GM04504 (cell line): ENCODE data around the gene SLC44A4.

ENCODE experiments used
- DNase-seq: peaks from one replicate; pipeline ENCODE4 v3.0.0-alpha.2; 2012; ENCODE audit warnings: low read depth

Gene SLC44A4

GRCh38 chr6:31901415-31901952 lies 22.7 kb upstream of the SLC44A4 start:
- DNase-seq: no peak

GRCh38 chr6:31900917-31901414 lies 22.2 kb upstream of the SLC44A4 start:
- no peak for DNase-seq

GRCh38 chr6:31899882-31900722 lies 21.3 kb upstream of the SLC44A4 start:
- no peak for DNase-seq

GRCh38 chr6:31899215-31899614 lies 20.4 kb upstream of the SLC44A4 start:
- no peak for DNase-seq

- DNase-seq: no peak
Measured at GRCh38 chr6:31898383-31899011, 19.7 kb upstream of the SLC44A4 start.

GRCh38 chr6:31897612-31898382 lies 19.0 kb upstream of the SLC44A4 start, which contains the start of gene EHMT2:
EHMT2 (minus strand) TSS chr6:31897698; CDS start chr6:31897677, 21 bp downstream.
- DNase-seq: peak; percentile 61

- no peak for DNase-seq
Measured at GRCh38 chr6:31896856-31897611, 18.2 kb upstream of the SLC44A4 start.

- DNase-seq: no peak
Measured at GRCh38 chr6:31896493-31896855, 17.7 kb upstream of the SLC44A4 start.

- DNase-seq: no peak
Measured at GRCh38 chr6:31892821-31893220, 14.0 kb upstream of the SLC44A4 start.

GRCh38 chr6:31889331-31889972 lies 10.7 kb upstream of the SLC44A4 start:
- DNase-seq: no peak

- DNase-seq: no peak
Measured at GRCh38 chr6:31888276-31889258, 9.8 kb upstream of the SLC44A4 start.

GRCh38 chr6:31887173-31888007 lies 8.6 kb upstream of the SLC44A4 start:
- no peak for DNase-seq

- no peak for DNase-seq
Measured at GRCh38 chr6:31886541-31886991, 7.8 kb upstream of the SLC44A4 start.

GRCh38 chr6:31884528-31885035 lies 5.8 kb upstream of the SLC44A4 start:
- no peak for DNase-seq

GRCh38 chr6:31883676-31884075 lies 4.9 kb upstream of the SLC44A4 start:
- no peak for DNase-seq

- DNase-seq: no peak
Measured at GRCh38 chr6:31882344-31882743, 3.5 kb upstream of the SLC44A4 start.

GRCh38 chr6:31881136-31881859 lies 2.5 kb upstream of the SLC44A4 start:
- no peak for DNase-seq

GRCh38 chr6:31880616-31881015 lies 1.8 kb upstream of the SLC44A4 start:
- DNase-seq: no peak
